BLaER1 (cell line): ENCODE data around the gene CTH.
A peak's percentile ranks its signal among the peaks of the same experiment; 100 is the strongest.
"Not testable (repeated sequence)": the region's sequence is repeated elsewhere in the genome, so short reads cannot be mapped to it uniquely, and the experiment has no call there.

Experiments
- H3K27ac ChIP-seq: shearing (Covaris generic); formaldehyde crosslinking; 2 replicates; pipeline ENCODE4 v1.8.1; 2022
- H3K27me3 ChIP-seq: shearing (Covaris generic); formaldehyde crosslinking; 2 replicates; pipeline ENCODE4 v1.8.1; 2022
- H3K36me3 ChIP-seq: shearing (Covaris generic); formaldehyde crosslinking; 2 replicates; pipeline ENCODE4 v1.8.1; 2022
- H3K4me1 ChIP-seq: shearing (Covaris generic); formaldehyde crosslinking; 2 replicates; pipeline ENCODE4 v1.8.1; 2022
- H3K4me2 ChIP-seq: shearing (Covaris generic); formaldehyde crosslinking; 2 replicates; pipeline ENCODE4 v1.8.1; 2022
- H3K4me3 ChIP-seq: shearing (Covaris generic); formaldehyde crosslinking; 2 replicates; pipeline ENCODE4 v1.8.1; 2022
- H3K9ac ChIP-seq: shearing (Covaris generic); formaldehyde crosslinking; 2 replicates; pipeline ENCODE4 v1.8.1; 2022
- H3K9me3 ChIP-seq: shearing (Covaris generic); formaldehyde crosslinking; 2 replicates; pipeline ENCODE4 v1.8.1; 2022
- H4K20me1 ChIP-seq: shearing (Covaris generic); formaldehyde crosslinking; 2 replicates; pipeline ENCODE4 v1.8.1; 2022
- Cebpa-rat ChIP-seq: shearing (Covaris generic); IDR thresholded peaks from 2 replicates; pipeline ENCODE4 v1.8.1; 2022

Gene CTH

GRCh38 chr1:70410604-70411359 is at the start of gene CTH:
Gene CTH, plus strand, starts transcription at chr1:70411268. Its CDS starts 148 bp downstream, at chr1:70411416.
- Histone ChIP-seq H4K20me1 (no peaks in the 10 kb centered on the region), H3K9me3 (no peaks in the 10 kb centered on the region), H3K4me3 (peak within 1 kb of the TSS; percentile 74), H3K9ac (peak within 1 kb of the TSS; percentile 75), H3K4me1 (peaks cover 22% of the 10 kb centered on the region), H3K4me2 (peak within 1 kb of the TSS; percentile 94), H3K27ac (peak within 1 kb of the TSS; percentile 52; the same call in 1 of the 2 replicates), H3K27me3 (no peaks in the 10 kb centered on the region), H3K36me3 (no peaks in the 10 kb centered on the region)
- no peak for TF ChIP-seq Cebpa-rat

GRCh38 chr1:70361727-70362398 is 49.2 kb upstream of the CTH start:
- H3K4me2 ChIP-seq = no peak overlapping the region
- H3K27ac ChIP-seq = no peak overlapping the region
- no peak for TF ChIP-seq Cebpa-rat
- no peaks in the 10 kb centered on the region for H3K9me3 ChIP-seq
- no peak overlapping the region for H3K4me3 ChIP-seq
- no peak overlapping the region for H3K9ac ChIP-seq
- H3K27me3 ChIP-seq = no peaks in the 10 kb centered on the region
- no peaks in the 10 kb centered on the region; the same call in 1 of the 2 replicates for H3K4me1 ChIP-seq
- H4K20me1 ChIP-seq = no peaks in the 10 kb centered on the region
- H3K36me3 ChIP-seq = no peaks in the 10 kb centered on the region

DNA sequence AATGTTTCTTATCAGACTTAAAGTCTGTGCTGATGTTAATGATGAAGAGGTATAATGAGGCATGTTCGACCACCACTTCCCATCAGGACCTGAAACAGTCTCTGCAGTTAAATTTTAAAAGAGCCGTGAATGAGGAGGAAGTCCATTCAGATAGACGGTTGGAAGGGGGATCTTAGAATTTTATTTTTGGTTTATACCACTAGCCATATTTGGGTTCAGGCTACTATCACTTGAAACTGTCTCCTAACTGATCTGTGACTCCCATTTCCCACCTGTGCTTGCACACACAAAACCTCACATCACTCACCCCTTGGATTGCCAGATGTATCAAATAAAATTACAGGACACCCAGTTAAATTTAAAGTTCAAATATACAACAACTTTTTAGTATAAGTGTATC is 46.6 kb upstream of the CTH start:
- Histone ChIP-seq H3K27me3 (no peaks in the 10 kb centered on the region), H3K4me2 (no peak overlapping the region), H3K9me3 (no peaks in the 10 kb centered on the region), H3K27ac (no peak overlapping the region), H3K4me1 (peaks cover 5% of the 10 kb centered on the region; the same call in 1 of the 2 replicates), H4K20me1 (no peaks in the 10 kb centered on the region), H3K9ac (no peak overlapping the region), H3K4me3 (no peak overlapping the region), H3K36me3 (no peaks in the 10 kb centered on the region)
- TF ChIP-seq Cebpa-rat = no peak

DNA sequence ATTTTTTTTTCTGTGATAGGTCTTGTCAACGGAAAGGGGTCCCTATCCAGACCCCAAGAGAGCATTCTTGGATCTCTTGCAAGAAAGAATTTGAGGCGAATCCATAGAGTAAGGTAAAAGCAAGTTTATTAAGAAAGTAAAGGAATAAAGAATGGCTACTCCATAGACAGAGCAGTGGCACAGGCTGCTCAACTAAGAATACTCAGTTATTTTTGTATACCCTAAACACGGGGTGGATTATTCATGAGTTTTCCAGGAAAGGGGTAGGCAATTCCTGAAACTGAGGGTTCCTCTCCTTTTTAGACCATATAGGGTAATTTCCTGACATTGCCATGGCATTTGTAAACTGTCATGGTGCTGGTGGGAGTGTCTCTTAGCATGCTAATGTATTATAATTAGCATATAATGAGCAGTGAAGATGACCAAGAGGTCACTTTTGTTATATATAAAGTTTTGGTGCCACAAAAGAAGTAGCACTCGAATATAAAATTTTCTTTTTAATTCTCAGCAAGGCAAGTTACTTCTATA is 44.6 kb upstream of the CTH start:
- H3K4me3 ChIP-seq, H3K9me3 ChIP-seq, H3K9ac ChIP-seq, H3K36me3 ChIP-seq, H3K4me1 ChIP-seq, H4K20me1 ChIP-seq, H3K4me2 ChIP-seq, H3K27me3 ChIP-seq, H3K27ac ChIP-seq: not testable (repeated sequence)

DNA sequence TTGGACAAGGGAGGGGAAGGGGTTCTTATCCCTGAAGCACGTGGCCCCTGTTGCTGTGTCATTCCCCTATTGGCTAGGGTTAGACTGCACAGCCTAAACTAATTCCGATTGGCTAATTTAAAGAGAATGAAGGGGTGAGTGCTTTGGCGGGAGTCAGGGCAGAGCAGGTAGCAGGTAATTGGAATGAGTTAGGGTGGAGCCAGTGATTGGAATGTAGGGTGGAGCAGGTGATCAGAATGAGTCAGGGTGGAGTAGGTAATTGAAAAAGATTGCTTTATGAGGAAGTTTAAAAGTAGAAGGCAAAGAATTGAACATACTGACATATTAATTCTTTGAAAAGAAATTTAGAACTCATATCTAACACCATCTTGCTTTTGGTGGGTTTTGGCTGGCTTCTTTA is 44.1 kb upstream of the CTH start:
- H3K27ac ChIP-seq, H3K9me3 ChIP-seq, H3K36me3 ChIP-seq, H4K20me1 ChIP-seq, H3K4me3 ChIP-seq, H3K9ac ChIP-seq, H3K27me3 ChIP-seq, H3K4me1 ChIP-seq: not testable (repeated sequence)
- peak overlapping the region; percentile 34; the same call in 1 of the 2 replicates for H3K4me2 ChIP-seq

- not testable (repeated sequence) for H3K9me3 ChIP-seq, H3K27me3 ChIP-seq, H3K27ac ChIP-seq, H4K20me1 ChIP-seq, H3K9ac ChIP-seq, H3K4me3 ChIP-seq, H3K36me3 ChIP-seq, H3K4me1 ChIP-seq
- H3K4me2 ChIP-seq = peak overlapping the region; percentile 34; the same call in 1 of the 2 replicates
These were observed 43.7 kb upstream of the CTH start for GRCh38 chr1:70367397-70367796.

- not testable (repeated sequence) for H3K9me3 ChIP-seq, H3K27ac ChIP-seq, H3K27me3 ChIP-seq, H4K20me1 ChIP-seq, H3K4me3 ChIP-seq, H3K9ac ChIP-seq, H3K4me2 ChIP-seq, H3K36me3 ChIP-seq, H3K4me1 ChIP-seq
These were observed 39.5 kb upstream of the CTH start for GRCh38 chr1:70371586-70371985.

GRCh38 chr1:70372426-70372825 is 38.6 kb upstream of the CTH start:
- Histone ChIP-seq H3K36me3 (no peaks in the 10 kb centered on the region), H4K20me1 (no peaks in the 10 kb centered on the region), H3K27me3 (no peaks in the 10 kb centered on the region), H3K4me3 (no peak overlapping the region), H3K9ac (no peak overlapping the region), H3K4me2 (no peak overlapping the region), H3K4me1 (peaks cover 3% of the 10 kb centered on the region; the same call in 1 of the 2 replicates), H3K27ac (no peak overlapping the region), H3K9me3 (no peaks in the 10 kb centered on the region)
- TF ChIP-seq Cebpa-rat = no peak

DNA sequence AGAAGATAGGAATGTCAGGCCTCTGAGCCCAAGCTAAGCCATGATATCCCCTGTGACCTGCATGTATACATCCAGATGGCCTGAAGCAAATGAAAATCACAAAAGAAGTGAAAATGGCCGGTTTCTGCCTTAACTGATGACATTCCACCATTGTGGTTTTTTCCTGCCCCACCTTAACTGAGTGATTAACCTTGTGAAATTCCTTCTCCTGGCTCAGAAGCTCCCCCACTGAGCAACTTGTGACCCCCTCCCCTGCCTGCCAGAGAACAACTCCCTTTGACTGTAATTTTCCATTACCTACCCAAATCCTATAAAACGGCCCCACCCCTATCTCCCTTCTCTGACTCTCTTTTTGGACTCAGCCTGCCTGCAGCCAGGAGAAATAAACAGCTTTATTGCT is 37.5 kb upstream of the CTH start:
- H3K9ac ChIP-seq, H3K27me3 ChIP-seq, H3K27ac ChIP-seq, H3K4me2 ChIP-seq, H4K20me1 ChIP-seq, H3K4me3 ChIP-seq, H3K36me3 ChIP-seq, H3K4me1 ChIP-seq, H3K9me3 ChIP-seq: not testable (repeated sequence)

DNA sequence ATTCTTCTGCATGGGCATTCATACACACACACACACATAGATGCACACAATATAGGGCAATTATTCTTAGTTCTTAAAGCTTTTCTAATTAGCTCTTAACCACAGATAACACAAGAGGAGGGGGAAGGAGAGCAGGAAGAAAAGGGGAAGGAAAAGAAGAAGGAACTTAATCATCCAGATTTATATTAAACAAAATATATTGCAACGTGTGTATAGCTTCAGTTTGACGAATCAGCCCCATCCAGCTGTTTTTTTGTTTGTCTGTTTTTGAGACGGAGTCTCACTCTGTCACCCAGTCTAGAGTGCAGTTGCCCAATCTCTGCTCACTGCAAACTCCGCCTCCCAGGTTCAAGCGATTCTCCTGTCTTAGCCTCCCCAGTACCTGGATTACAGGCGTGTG is 34.9 kb upstream of the CTH start:
- H4K20me1 ChIP-seq = no peaks in the 10 kb centered on the region
- H3K36me3 ChIP-seq = no peaks in the 10 kb centered on the region
- no peaks in the 10 kb centered on the region for H3K27me3 ChIP-seq
- H3K4me2 ChIP-seq = 0 out of 2 replicates have a peak overlapping the region, but pooled peaks have one; percentile 7
- no peak overlapping the region for H3K4me3 ChIP-seq
- TF ChIP-seq Cebpa-rat = no peak
- H3K9ac ChIP-seq = no peak overlapping the region
- no peaks in the 10 kb centered on the region for H3K9me3 ChIP-seq
- no peak overlapping the region for H3K27ac ChIP-seq
- no peaks in the 10 kb centered on the region; the same call in 1 of the 2 replicates for H3K4me1 ChIP-seq
